GM12878 (cell line): ENCODE results near the gene RINL. TPM values are rescaled to one million over a fixed set of nuclear protein-coding genes. Genes with fewer than 3 reads are reported as not detected.

Experiments used
- ETV6 ChIP-seq, 2 experiments: fragments of 450-650 bp in 1 of 2; IDR thresholded peaks in 1 of 2; conservative IDR thresholded peaks in 1 of 2; 2 replicates each; pipeline ENCODE4 v1.6.1; 2014; ENCODE audit warnings: antibody characterized with exemption in 1 of 2, borderline replicate concordance in 1 of 2, low read depth in 1 of 2, mild to moderate bottlenecking in 1 of 2, moderate library complexity in 1 of 2
- FOXK2 ChIP-seq: fragments of 450-650 bp; IDR thresholded peaks from 2 replicates; pipeline ENCODE4 v1.6.1; 2017; ENCODE audit warnings: mild to moderate bottlenecking, moderate library complexity
- HCFC1 ChIP-seq: fragments of 150-350 bp; IDR thresholded peaks from 2 replicates; pipeline ENCODE4 v1.6.1; 2014; ENCODE audit warnings: low read length
- HDAC6 ChIP-seq: fragments of 200-600 bp; sonication (generic); IDR thresholded peaks from one replicate; pipeline ENCODE4 v1.8.0; 2017; ENCODE audit warnings: antibody characterized with exemption; ENCODE audit not compliant: unreplicated experiment
- IKZF1 ChIP-seq: fragments of 450-650 bp; conservative IDR thresholded peaks from 2 replicates; pipeline ENCODE4 v1.6.1; 2017; ENCODE audit warnings: antibody characterized with exemption, mild to moderate bottlenecking
- MEF2A ChIP-seq: IDR thresholded peaks from 2 replicates; pipeline ENCODE4 v1.6.1; 2011; ENCODE audit warnings: low read depth, mild to moderate bottlenecking, low read length, moderate library complexity; ENCODE audit not compliant: insufficient read depth
- PBX3 ChIP-seq: IDR thresholded peaks from 2 replicates; pipeline ENCODE4 v1.6.1; 2011; ENCODE audit warnings: mild to moderate bottlenecking, low read depth, low read length, moderate library complexity; ENCODE audit not compliant: insufficient replicate concordance
- RELA ChIP-seq: fragments of 450-650 bp; IDR thresholded peaks from 2 replicates; pipeline ENCODE4 v1.8.0; 2014; ENCODE audit warnings: borderline replicate concordance; ENCODE audit not compliant: partially characterized antibody
- SREBF1 ChIP-seq: IDR thresholded peaks from 2 replicates; pipeline ENCODE4 v1.6.1; 2012; ENCODE audit warnings: mild to moderate bottlenecking, low read length
- TBL1XR1 ChIP-seq: IDR thresholded peaks from 2 replicates; pipeline ENCODE4 v1.6.1; 2012; ENCODE audit warnings: low read depth, low read length, improper control_type of control experiment
- polyA plus RNA-seq, 11 experiments: library from polyadenylated mRNA; depleted of rRNA in 4 of 11; unstranded in 6 of 11; stranded (reverse) in 5 of 11; fragments of >200 nt; fragmentation: Nextera tagmentation in 4 of 11; fragmentation: Illumina TruSeq in 1 of 11; extraction: Ambion mirVana in 4 of 11; extraction: Trizol in 1 of 11; gene quantifications; 1 replicate in 1 of 11; 2 replicates in 10 of 11; pipeline versions ENCODE4 v1.2.1 to v1.2.3, GENCODE V29; 2011 to 2016; ENCODE audit warnings: inconsistent platforms in 2 of 11, missing spikeins in 2 of 11, low read depth in 1 of 11
- total RNA-seq, 4 experiments: library from RNA; depleted of rRNA in 3 of 4; stranded (reverse); fragments of >200 nt in 3 of 4; fragmentation: Illumina TruSeq in 1 of 4; extraction: Trizol in 1 of 4; gene quantifications; 2 replicates each; pipeline versions ENCODE4 v1.2.1 to v1.2.3, GENCODE V29; 2013 to 2021
- TF ChIP-seq, protein P1 (sequence below): IDR thresholded peaks from 2 replicates; pipeline ENCODE4 v1.6.1; 2011; ENCODE audit warnings: low read depth, mild to moderate bottlenecking, low read length, moderate library complexity, borderline replicate concordance; ENCODE audit errors: extremely low read depth
- TF ChIP-seq, protein P2 (sequence below): fragments of 450-650 bp; IDR thresholded peaks from 2 replicates; pipeline ENCODE4 v1.6.1; 2017; ENCODE audit warnings: mild to moderate bottlenecking, moderate library complexity

RINL gene
- total and polyA plus RNA-seq, 10 of the 15 experiments (the other 5 are each of a cell fraction or from before 2014, with no cell fraction given) = 14.5 to 64.2 (median 47.6) TPM

- TF ChIP-seq HCFC1 (no peak), TBL1XR1 (no peak), FOXK2 (no peak), ETV6 (conservative IDR thresholded peaks at IDR 0.05 in 1 of 2, IDR thresholded peaks at IDR 0.05 in 1 of 2; ENCODE audit: borderline replicate concordance in 1 of 2, low read depth in 1 of 2) (no peak), SREBF1 (no peak), RELA (no peak), PBX3 (no peak), IKZF1 (no peak), HDAC6 (no peak), MEF2A (no peak)
- TF ChIP-seq, protein P1, sequence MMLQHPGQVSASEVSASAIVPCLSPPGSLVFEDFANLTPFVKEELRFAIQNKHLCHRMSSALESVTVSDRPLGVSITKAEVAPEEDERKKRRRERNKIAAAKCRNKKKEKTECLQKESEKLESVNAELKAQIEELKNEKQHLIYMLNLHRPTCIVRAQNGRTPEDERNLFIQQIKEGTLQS = no peak
- TF ChIP-seq, protein P2, sequence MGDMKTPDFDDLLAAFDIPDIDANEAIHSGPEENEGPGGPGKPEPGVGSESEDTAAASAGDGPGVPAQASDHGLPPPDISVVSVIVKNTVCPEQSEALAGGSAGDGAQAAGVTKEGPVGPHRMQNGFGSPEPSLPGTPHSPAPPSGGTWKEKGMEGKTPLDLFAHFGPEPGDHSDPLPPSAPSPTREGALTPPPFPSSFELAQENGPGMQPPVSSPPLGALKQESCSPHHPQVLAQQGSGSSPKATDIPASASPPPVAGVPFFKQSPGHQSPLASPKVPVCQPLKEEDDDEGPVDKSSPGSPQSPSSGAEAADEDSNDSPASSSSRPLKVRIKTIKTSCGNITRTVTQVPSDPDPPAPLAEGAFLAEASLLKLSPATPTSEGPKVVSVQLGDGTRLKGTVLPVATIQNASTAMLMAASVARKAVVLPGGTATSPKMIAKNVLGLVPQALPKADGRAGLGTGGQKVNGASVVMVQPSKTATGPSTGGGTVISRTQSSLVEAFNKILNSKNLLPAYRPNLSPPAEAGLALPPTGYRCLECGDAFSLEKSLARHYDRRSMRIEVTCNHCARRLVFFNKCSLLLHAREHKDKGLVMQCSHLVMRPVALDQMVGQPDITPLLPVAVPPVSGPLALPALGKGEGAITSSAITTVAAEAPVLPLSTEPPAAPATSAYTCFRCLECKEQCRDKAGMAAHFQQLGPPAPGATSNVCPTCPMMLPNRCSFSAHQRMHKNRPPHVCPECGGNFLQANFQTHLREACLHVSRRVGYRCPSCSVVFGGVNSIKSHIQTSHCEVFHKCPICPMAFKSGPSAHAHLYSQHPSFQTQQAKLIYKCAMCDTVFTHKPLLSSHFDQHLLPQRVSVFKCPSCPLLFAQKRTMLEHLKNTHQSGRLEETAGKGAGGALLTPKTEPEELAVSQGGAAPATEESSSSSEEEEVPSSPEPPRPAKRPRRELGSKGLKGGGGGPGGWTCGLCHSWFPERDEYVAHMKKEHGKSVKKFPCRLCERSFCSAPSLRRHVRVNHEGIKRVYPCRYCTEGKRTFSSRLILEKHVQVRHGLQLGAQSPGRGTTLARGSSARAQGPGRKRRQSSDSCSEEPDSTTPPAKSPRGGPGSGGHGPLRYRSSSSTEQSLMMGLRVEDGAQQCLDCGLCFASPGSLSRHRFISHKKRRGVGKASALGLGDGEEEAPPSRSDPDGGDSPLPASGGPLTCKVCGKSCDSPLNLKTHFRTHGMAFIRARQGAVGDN = no peak
Observed at GRCh38 chr19:38880076-38880881, 2.2 kb upstream of the RINL start (continued).
